ENCODE measurements around the gene MDN1.

DNA sequence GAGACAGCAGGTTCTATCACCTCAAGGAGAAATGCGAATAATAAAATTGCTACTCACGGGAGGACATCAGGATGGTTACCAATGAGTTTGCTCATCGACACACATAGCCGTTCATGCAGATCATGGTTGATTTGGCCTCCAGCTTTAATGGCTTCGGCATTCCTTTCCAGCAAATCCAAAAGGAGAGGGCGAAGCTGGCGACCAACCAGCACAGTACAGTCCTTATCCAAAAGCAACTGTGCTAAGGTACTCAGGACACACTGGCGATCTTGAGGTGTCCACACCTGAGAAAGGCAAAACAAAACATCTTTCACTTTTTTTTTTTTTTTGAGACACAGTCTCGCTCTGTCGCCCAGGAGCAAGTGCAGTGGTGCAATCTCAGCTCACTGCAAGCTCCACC is 16.3 kb downstream of the MDN1 start:
- TF ChIP-seq, protein P1, sequence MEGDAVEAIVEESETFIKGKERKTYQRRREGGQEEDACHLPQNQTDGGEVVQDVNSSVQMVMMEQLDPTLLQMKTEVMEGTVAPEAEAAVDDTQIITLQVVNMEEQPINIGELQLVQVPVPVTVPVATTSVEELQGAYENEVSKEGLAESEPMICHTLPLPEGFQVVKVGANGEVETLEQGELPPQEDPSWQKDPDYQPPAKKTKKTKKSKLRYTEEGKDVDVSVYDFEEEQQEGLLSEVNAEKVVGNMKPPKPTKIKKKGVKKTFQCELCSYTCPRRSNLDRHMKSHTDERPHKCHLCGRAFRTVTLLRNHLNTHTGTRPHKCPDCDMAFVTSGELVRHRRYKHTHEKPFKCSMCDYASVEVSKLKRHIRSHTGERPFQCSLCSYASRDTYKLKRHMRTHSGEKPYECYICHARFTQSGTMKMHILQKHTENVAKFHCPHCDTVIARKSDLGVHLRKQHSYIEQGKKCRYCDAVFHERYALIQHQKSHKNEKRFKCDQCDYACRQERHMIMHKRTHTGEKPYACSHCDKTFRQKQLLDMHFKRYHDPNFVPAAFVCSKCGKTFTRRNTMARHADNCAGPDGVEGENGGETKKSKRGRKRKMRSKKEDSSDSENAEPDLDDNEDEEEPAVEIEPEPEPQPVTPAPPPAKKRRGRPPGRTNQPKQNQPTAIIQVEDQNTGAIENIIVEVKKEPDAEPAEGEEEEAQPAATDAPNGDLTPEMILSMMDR (IDR thresholded peaks at IDR 0.05 in 2 of 3, conservative IDR thresholded peaks at IDR 0.05 in 1 of 3; ENCODE audit: borderline replicate concordance in 1 of 3, insufficient read depth in 1 of 3, low read depth in 2 of 3, low read length in 2 of 3): no peak
- TF ChIP-seq YY1 (IDR thresholded peaks at IDR 0.05; ENCODE audit: extremely low read depth, insufficient replicate concordance, low read depth, low read length) (no peak), JUND (IDR thresholded peaks at IDR 0.05) (no peak), POLR2A (IDR thresholded peaks at IDR 0.05; ENCODE audit: borderline replicate concordance, extremely low read depth, insufficient read depth, insufficient read length) (no peak), EZH2phosphoT487 (IDR thresholded peaks at IDR 0.05; ENCODE audit: borderline replicate concordance) (no peak), CEBPB (IDR thresholded peaks at IDR 0.05; ENCODE audit: low read depth) (no peak), EGR1 (IDR thresholded peaks at IDR 0.05; ENCODE audit: low read depth) (no peak), EZH2 (IDR thresholded peaks at IDR 0.05) (no peak)
- TF ChIP-seq, protein P2, sequence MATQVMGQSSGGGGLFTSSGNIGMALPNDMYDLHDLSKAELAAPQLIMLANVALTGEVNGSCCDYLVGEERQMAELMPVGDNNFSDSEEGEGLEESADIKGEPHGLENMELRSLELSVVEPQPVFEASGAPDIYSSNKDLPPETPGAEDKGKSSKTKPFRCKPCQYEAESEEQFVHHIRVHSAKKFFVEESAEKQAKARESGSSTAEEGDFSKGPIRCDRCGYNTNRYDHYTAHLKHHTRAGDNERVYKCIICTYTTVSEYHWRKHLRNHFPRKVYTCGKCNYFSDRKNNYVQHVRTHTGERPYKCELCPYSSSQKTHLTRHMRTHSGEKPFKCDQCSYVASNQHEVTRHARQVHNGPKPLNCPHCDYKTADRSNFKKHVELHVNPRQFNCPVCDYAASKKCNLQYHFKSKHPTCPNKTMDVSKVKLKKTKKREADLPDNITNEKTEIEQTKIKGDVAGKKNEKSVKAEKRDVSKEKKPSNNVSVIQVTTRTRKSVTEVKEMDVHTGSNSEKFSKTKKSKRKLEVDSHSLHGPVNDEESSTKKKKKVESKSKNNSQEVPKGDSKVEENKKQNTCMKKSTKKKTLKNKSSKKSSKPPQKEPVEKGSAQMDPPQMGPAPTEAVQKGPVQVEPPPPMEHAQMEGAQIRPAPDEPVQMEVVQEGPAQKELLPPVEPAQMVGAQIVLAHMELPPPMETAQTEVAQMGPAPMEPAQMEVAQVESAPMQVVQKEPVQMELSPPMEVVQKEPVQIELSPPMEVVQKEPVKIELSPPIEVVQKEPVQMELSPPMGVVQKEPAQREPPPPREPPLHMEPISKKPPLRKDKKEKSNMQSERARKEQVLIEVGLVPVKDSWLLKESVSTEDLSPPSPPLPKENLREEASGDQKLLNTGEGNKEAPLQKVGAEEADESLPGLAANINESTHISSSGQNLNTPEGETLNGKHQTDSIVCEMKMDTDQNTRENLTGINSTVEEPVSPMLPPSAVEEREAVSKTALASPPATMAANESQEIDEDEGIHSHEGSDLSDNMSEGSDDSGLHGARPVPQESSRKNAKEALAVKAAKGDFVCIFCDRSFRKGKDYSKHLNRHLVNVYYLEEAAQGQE (IDR thresholded peaks at IDR 0.05; ENCODE audit: low read depth): no peak
